ENCODE data around the gene ZFAND2A.
A peak's percentile ranks its signal among the peaks of the same experiment; 100 is the strongest.

DNA sequence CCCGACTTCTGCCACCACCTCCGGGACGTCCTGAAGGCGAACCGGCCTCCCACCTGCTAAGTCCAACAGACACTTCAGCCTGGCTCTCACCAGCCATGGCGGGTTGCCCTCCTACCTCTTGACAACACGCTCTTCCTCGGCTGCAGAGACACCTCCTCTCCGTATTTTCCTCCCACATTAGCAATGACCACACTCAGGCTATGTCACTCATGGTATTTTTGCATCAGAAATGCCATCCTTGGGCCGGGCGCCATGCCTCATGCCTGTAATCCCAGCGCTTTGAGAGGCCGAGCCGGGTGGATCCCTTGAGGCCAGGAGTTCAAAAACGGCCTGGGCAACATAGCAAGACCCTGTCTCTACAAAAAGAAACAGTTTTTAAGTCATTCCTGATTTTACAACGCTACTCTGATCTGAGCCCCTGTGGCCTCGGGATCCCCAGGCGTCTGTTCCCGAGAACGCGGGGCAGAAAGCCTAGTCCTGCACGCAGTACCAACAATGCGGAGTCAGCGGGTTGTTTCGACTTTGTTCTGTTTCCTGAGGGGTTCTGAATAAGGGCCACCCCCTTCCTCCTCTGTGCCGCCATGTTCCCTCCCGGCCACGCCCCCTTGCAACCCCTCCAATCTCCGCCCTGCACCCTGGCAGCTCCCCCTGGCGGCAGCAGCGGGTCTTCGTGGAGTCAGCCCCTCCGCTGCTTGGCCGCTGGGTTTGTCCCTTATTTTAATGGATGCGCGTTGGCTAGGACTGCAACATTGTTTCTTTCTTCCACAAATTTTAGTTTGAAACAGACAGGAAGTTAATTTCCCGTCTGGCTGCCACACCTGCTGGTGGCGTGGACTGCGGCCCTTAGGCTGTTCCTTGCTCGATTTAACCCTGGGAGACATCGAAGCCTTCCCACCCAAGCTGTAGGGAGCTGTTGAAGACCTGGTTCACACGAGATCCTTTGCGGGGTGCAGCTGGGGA, 9.7 kb upstream of the ZFAND2A start:
- peak; percentile 72 to 85 (median 80) for TF ChIP-seq CTCF (IDR thresholded peaks at IDR 0.05)
- TF ChIP-seq POLR2A (IDR thresholded peaks at IDR 0.05): no peak

All from esophagus squamous epithelium (tissue), 4 donors.